Hepatocyte (in vitro differentiated cells): Measurements from ENCODE around the gene PCDHB10. TPM values are rescaled to one million over a fixed set of nuclear protein-coding genes. Genes with fewer than 3 reads are reported as not detected.

Experiments used
- DNase-seq: peaks from one replicate; pipeline ENCODE4 v3.0.0-alpha.2; 2016; ENCODE audit warnings: low spot score
- H2AFZ ChIP-seq: fragments of 200-600 bp; sonication (generic); 2 replicates; pipeline ENCODE4 v1.6.0; 2016; ENCODE audit warnings: antibody characterized with exemption, mild to moderate bottlenecking
- H3K27ac ChIP-seq: fragments of 200-600 bp; sonication (generic); 2 replicates; pipeline ENCODE4 v1.5.1; 2016; ENCODE audit warnings: mild to moderate bottlenecking
- H3K27me3 ChIP-seq: fragments of 200-600 bp; sonication (generic); 2 replicates; pipeline ENCODE4 v1.6.1; 2016
- H3K36me3 ChIP-seq: fragments of 200-600 bp; sonication (generic); replicated peaks from 2 replicates; pipeline ENCODE4 v1.5.1; 2016; ENCODE audit warnings: low read depth; ENCODE audit not compliant: insufficient read depth
- H3K4me1 ChIP-seq: fragments of 200-600 bp; sonication (generic); 2 replicates; pipeline ENCODE4 v1.5.1; 2016; ENCODE audit warnings: mild to moderate bottlenecking, moderate library complexity; ENCODE audit not compliant: insufficient read depth
- H3K4me2 ChIP-seq: fragments of 200-600 bp; sonication (generic); 2 replicates; pipeline ENCODE4 v1.6.0; 2016
- H3K4me3 ChIP-seq: fragments of 200-600 bp; sonication (generic); 2 replicates; pipeline ENCODE4 v1.5.1; 2016; ENCODE audit warnings: mild to moderate bottlenecking
- H3K79me2 ChIP-seq: fragments of 200-600 bp; sonication (generic); 2 replicates; pipeline ENCODE4 v1.6.0; 2017; ENCODE audit warnings: mild to moderate bottlenecking
- H3K9me2 ChIP-seq: fragments of 200-600 bp; sonication (generic); replicated peaks from 2 replicates; pipeline ENCODE4 v1.6.0; 2017; ENCODE audit warnings: mild to moderate bottlenecking; ENCODE audit not compliant: insufficient read depth
- H3K9me3 ChIP-seq: fragments of 200-600 bp; sonication (generic); 2 replicates; pipeline ENCODE4 v1.5.1; 2016; ENCODE audit warnings: low read depth, mild to moderate bottlenecking
- H4K20me1 ChIP-seq: fragments of 200-600 bp; sonication (generic); 2 replicates; pipeline ENCODE4 v1.6.0; 2016; ENCODE audit warnings: mild to moderate bottlenecking; ENCODE audit not compliant: insufficient read depth, poor library complexity, severe bottlenecking
- CTCF ChIP-seq: fragments of 200-600 bp; sonication (generic); IDR thresholded peaks from 2 replicates; pipeline ENCODE4 v1.5.1; 2016; ENCODE audit warnings: antibody characterized with exemption, mild to moderate bottlenecking; ENCODE audit not compliant: poor library complexity
- EZH2 ChIP-seq: fragments of 200-600 bp; sonication (generic); IDR thresholded peaks from 2 replicates; pipeline ENCODE4 v1.6.1; 2016; ENCODE audit warnings: antibody characterized with exemption, mild to moderate bottlenecking, borderline replicate concordance
- EZH2phosphoT487 ChIP-seq: fragments of 200-600 bp; sonication (generic); IDR thresholded peaks from one replicate; pipeline ENCODE4 v1.6.1; 2018; ENCODE audit warnings: antibody characterized with exemption, mild to moderate bottlenecking, low read depth, moderate library complexity; ENCODE audit not compliant: unreplicated experiment, severe bottlenecking
- WGBS: methylation state at CpG from one replicate; pipeline ENCODE4 v1.1.6; 2016; ENCODE audit warnings: low lambda C conversion rate; ENCODE audit errors: missing lambda C conversion rate; 5-methylcytosine and 5-hydroxymethylcytosine counted together
- polyA plus RNA-seq: library from polyadenylated mRNA; unstranded; fragments of >200 nt; fragmentation: Nextera tagmentation; extraction: Ambion mirVana; gene quantifications from 2 replicates; pipeline ENCODE4 v1.2.1, GENCODE V29; 2016
- total RNA-seq: library from RNA; depleted of rRNA; stranded (reverse); fragments of >200 nt; gene quantifications from 2 replicates; pipeline ENCODE4 v1.2.3, GENCODE V29; 2014

The PCDHB10 gene
- 2.4 and 3.1 TPM in 2 replicates for total RNA-seq
- 2.7 and 2.8 TPM in 2 replicates for polyA plus RNA-seq

- WGBS: 27% methylated on average over 10 of the region's 10 CpGs
- H3K4me3 ChIP-seq: no peak within 1 kb of the TSS
- no peak within 1 kb of the TSS for H3K27ac ChIP-seq
- peak; percentile 28 for DNase-seq
- H3K9me3 ChIP-seq: peaks cover 8% of the 10 kb centered on the region
- H4K20me1 ChIP-seq: no peaks in the 10 kb centered on the region
- no peaks in the 10 kb centered on the region for H3K36me3 ChIP-seq
- H3K27me3 ChIP-seq: no peaks in the 10 kb centered on the region
- TF ChIP-seq CTCF (peak; percentile 41), EZH2phosphoT487 (no peak)
- H3K79me2 ChIP-seq: no peaks in the 10 kb centered on the region
- no peaks in the 10 kb centered on the region for H3K9me2 ChIP-seq
- no peaks in the 10 kb centered on the region for H3K4me1 ChIP-seq
- H2AFZ ChIP-seq: no peak within 1 kb of the TSS
- no peak within 1 kb of the TSS for H3K4me2 ChIP-seq
Measured at GRCh38 chr5:141192110-141192725, at the start of gene PCDHB10. TSS of gene PCDHB10 (plus strand) at chr5:141192353. CDS start at chr5:141192553, 200 bp downstream.

GRCh38 chr5:141149812-141150211 lies 42.3 kb upstream of the PCDHB10 start, which contains the start of gene PCDHB6:
TSS of gene PCDHB6 (plus strand) at chr5:141150057. CDS start at chr5:141150258, 201 bp downstream.
- Histone ChIP-seq H3K27ac (no peak within 1 kb of the TSS), H3K9me3 (peaks cover 16% of the 10 kb centered on the region), H3K27me3 (no peaks in the 10 kb centered on the region), H3K4me1 (no peaks in the 10 kb centered on the region), H4K20me1 (no peaks in the 10 kb centered on the region), H3K4me3 (no peak within 1 kb of the TSS), H2AFZ (no peak within 1 kb of the TSS), H3K79me2 (no peaks in the 10 kb centered on the region), H3K4me2 (no peak within 1 kb of the TSS), H3K9me2 (no peaks in the 10 kb centered on the region), H3K36me3 (no peaks in the 10 kb centered on the region)
- WGBS: 83% methylated on average over 18 of the region's 18 CpGs
- TF ChIP-seq EZH2 (no peak), EZH2phosphoT487 (no peak), CTCF (no peak)
- no peak for DNase-seq

- H3K36me3 ChIP-seq: no peaks in the 10 kb centered on the region
- 96% methylated on average over 33 of the region's 33 CpGs for WGBS
- no peaks in the 10 kb centered on the region for H3K4me1 ChIP-seq
- TF ChIP-seq CTCF (no peak), EZH2 (no peak), EZH2phosphoT487 (no peak)
- H2AFZ ChIP-seq: no peak overlapping the region
- H3K9me2 ChIP-seq: no peaks in the 10 kb centered on the region
- no peaks in the 10 kb centered on the region for H4K20me1 ChIP-seq
- no peaks in the 10 kb centered on the region for H3K79me2 ChIP-seq
- peaks cover 14% of the 10 kb centered on the region for H3K9me3 ChIP-seq
- DNase-seq: no peak
- H3K27me3 ChIP-seq: no peaks in the 10 kb centered on the region
- H3K27ac ChIP-seq: no peak overlapping the region
- no peak overlapping the region for H3K4me2 ChIP-seq
- H3K4me3 ChIP-seq: no peak overlapping the region
Measured at GRCh38 chr5:141150224-141150992, 41.7 kb upstream of the PCDHB10 start.
